GM12875 (cell line): ENCODE measurements around the gene C2orf92.

Experiments
- H3K4me3 ChIP-seq: one replicate; pipeline ENCODE4 v1.5.1; 2011; ENCODE audit warnings: low read depth, low read length, control low read depth
- CTCF ChIP-seq: IDR thresholded peaks from 2 replicates; pipeline ENCODE4 v1.5.1; 2011; ENCODE audit warnings: low read depth, mild to moderate bottlenecking, control low read depth, inconsistent platforms, low read length, moderate library complexity, borderline replicate concordance; ENCODE audit not compliant: insufficient read depth

Gene C2orf92

DNA sequence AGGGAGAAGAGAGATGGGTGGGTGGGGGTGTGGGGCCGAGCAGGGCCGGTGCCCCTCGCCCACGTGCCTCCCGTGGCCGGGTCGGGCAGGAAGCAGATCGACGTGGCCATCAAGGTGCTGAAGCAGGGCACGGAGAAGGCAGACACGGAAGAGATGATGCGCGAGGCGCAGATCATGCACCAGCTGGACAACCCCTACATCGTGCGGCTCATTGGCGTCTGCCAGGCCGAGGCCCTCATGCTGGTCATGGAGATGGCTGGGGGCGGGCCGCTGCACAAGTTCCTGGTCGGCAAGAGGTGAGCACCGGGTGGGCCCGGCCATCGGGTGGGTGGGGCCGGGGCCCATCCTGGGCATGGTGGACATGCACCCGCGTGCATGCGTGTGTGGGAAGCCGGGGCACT lies 65.6 kb downstream of the C2orf92 start:
- H3K4me3 ChIP-seq, result no peak overlapping the region
- no peak for TF ChIP-seq CTCF

- no peak for TF ChIP-seq CTCF
- no peak overlapping the region for H3K4me3 ChIP-seq
These were observed 66.7 kb downstream of the C2orf92 start for GRCh38 chr2:97736185-97736584.

- TF ChIP-seq CTCF, result no peak
These were observed 67.3 kb downstream of the C2orf92 start for GRCh38 chr2:97736608-97737330.

GRCh38 chr2:97737421-97738178 lies 68.1 kb downstream of the C2orf92 start:
- no peak for TF ChIP-seq CTCF
- H3K4me3 ChIP-seq, result no peak overlapping the region

More at GRCh38 chr2:97736608-97737330, 67.3 kb downstream of the C2orf92 start:
- no peak overlapping the region for H3K4me3 ChIP-seq

DNA sequence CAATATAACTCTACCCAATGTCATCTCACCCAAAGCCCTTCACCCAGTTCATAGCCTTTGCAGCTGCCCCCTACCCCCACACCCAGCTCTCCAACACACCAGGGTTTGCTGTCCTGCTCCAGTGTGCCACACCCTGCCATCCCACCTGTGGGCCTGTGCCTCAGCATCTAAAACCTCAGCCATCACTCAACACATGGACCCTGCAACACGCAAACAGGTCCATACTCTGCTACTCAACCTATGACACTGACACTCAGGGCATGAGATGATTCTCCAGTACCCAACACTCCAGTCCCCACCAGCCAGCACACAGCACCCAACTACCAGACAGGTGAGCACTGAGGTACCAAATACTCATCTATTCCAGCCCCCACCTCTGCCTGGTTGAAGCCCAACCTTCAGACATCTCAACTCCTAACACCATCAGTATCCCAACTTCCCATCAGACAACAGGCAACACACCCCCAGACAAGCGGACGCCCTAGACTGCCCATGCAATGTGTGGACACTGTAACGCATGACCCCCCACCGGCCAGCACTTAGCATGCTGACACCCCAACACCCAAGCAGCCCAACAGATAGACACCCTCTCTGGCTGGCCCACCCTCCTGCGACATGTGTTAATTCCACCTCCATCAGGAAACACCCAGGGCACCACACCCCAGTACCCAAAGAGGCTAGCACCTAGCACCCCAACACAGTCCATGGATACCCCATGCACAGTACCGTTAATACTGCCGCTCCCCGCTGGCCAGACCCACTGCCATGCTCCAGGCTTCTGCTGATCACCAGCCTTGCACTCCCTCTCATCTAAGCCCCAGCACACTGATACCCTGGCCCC lies 68.9 kb downstream of the C2orf92 start:
- no peak for TF ChIP-seq CTCF
- no peak overlapping the region for H3K4me3 ChIP-seq

DNA sequence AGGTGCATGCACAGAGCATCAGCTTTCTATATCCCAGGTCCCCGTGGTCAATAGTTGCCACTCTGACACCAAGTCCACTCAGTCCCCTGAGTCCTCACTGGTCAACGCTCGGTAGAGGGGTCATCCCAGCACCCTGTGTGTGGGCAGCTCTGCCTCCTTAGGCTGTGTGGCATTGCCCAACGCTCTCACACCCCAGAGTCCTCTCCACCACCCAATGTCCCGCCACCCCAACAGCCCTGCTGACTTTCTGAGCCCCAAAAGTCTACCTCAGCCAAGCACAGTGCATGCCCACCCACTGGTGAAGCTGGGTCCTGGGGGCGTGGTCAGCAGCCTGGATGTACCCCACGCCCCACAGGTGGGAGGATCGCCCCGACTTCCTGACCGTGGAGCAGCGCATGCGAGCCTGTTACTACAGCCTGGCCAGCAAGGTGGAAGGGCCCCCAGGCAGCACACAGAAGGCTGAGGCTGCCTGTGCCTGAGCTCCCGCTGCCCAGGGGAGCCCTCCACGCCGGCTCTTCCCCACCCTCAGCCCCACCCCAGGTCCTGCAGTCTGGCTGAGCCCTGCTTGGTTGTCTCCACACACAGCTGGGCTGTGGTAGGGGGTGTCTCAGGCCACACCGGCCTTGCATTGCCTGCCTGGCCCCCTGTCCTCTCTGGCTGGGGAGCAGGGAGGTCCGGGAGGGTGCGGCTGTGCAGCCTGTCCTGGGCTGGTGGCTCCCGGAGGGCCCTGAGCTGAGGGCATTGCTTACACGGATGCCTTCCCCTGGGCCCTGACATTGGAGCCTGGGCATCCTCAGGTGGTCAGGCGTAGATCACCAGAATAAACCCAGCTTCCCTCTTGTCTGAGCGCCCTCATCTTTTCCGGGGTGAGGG lies 69.7 kb downstream of the C2orf92 start:
- TF ChIP-seq CTCF, result no peak
- H3K4me3 ChIP-seq, result no peak overlapping the region
